GM21381 (cell line): Measurements from ENCODE around the gene CUL9.

Experiments
- ATAC-seq: cut with Tn5 transposase; IDR thresholded peaks from one replicate; pipeline ENCODE4 v1.9.1; 2021; ENCODE audit warnings: mild to moderate bottlenecking, moderate library complexity; ENCODE audit not compliant: unreplicated experiment

The CUL9 gene

DNA sequence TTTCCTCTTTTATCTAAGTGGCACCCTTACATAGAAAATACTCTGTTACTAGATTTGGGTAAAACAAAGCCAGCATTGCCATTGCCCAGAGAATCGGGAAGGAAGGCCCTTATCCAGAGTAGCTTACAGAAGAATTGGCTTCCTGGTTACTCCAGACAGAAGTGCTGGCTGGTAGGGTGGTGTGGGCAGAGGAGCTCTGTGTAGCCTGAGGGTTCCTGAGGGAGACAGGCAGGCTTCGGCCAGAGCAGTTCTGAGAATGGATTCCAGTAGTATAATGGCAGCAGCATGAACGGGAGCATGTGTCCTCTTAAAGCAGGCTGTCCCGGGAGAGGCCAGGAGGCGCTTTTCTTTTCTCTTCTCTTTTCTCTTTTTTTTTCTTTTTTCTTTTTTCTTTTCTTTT lies 11.9 kb downstream of the CUL9 start:
- no peak for ATAC-seq

DNA sequence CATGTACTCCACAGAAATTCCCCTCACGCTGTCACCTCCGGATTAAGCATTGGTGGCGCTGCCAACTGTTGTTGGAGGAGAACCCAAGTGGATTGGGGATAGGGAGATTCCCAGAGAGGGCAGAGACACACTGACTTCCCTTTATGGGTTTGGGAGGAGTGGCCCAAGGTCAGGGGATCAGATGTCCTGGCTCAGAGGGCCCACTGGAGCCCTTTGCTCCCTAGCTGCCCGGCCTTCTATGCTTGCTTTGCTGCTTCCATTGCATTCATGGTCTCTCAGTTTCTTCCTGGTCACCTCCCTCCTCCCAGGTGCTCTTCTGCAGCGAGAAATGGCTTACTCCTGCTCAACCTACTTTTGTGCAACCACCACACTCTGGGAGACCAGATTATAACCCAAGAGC lies 14.3 kb downstream of the CUL9 start:
- ATAC-seq = no peak

DNA sequence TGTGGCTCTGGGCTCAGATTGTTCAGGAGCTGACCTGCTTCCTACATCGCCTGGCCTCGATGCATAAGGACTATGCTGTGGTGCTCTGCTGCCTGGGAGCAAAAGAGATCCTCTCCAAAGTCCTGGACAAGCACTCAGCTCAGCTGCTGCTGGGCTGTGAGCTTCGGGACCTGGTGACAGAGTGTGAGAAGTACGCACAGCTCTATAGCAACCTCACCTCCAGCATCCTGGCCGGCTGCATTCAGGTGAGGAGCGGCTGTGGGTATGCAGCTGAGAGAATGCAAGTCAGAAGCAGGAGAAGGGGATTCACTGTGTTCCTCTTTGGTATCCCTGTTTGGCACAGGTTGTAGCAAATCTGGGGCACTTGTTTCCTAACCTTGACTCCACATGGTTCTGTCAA lies 17.9 kb downstream of the CUL9 start:
- ATAC-seq = no peak

DNA sequence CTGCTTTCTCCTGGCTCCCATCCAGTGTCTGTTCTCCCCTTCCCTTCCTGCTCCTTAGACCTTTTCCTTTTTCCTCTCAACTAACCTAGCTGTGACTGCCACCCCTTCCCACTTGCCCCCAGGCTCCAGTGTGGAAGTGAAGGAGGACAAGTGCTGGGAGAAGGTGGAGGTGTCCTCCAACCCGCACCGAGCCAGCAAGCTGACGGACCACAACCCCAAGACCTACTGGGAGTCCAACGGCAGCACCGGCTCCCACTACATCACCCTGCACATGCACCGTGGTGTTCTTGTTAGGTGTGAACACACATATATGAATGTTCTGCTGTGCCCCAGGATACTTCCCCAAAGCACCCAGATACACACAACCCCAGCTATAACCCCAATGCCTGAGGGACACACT lies 18.5 kb downstream of the CUL9 start:
- ATAC-seq = no peak

DNA sequence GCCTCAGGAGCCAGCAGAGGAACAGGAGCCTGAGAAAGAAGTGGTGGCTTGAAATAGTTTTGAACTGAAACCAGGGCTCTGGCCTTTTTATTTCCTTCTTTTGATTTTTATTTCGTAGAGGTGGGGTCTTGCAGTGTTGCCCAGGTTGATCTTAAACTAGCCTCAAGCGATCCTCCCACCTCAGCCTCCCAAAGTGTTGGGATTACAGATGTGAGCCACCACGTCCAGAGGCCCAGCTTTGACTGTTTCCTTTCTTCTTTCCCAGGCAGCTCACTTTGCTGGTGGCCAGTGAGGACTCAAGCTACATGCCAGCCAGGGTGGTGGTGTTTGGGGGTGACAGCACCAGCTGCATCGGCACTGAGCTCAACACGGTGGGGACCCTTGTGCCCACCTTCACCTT lies 20.5 kb downstream of the CUL9 start:
- ATAC-seq = no peak

DNA sequence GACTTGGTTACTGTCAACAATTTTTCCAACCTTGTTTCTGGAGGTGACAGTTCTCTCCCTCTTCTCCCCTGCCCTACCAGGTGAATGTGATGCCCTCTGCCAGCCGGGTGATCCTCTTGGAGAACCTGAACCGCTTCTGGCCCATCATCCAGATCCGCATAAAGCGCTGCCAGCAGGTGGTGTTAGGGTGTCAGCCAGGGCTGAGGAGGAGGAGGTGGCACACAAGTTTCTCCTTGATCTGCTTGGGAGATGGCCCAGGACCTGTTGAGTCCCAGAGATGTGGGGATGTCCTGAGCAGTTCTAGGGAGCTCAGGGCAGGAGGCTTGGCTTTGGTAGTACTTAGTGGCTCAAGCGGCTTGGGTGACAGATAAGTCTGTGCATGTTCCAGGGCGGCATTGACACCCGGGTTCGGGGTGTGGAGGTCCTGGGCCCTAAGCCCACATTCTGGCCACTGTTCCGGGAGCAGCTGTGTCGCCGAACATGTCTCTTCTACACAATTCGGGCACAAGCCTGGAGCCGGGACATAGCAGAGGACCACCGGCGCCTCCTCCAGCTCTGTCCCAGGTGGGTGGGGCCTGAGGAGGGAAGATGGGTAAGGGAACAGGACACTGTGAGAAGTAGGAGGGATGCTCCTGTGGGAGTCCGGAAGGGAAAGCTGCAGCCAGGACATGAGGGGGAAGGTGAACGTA lies 21.2 kb downstream of the CUL9 start:
- ATAC-seq = no peak

DNA sequence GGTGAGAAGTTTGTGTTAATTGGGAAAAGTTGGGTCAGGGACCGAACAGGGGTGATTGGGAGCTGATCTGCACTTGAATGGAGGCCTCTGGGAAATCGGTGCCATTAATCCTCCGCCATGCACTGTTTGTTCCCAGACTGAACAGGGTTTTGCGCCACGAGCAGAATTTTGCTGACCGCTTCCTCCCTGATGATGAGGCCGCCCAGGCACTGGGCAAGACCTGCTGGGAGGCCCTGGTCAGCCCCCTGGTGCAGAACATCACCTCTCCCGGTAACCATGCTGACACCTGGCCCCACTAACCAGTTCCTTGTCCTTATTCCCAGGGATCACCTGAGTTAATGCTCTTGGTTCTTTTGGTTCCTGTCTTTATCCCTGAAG lies 21.7 kb downstream of the CUL9 start:
- no peak for ATAC-seq

DNA sequence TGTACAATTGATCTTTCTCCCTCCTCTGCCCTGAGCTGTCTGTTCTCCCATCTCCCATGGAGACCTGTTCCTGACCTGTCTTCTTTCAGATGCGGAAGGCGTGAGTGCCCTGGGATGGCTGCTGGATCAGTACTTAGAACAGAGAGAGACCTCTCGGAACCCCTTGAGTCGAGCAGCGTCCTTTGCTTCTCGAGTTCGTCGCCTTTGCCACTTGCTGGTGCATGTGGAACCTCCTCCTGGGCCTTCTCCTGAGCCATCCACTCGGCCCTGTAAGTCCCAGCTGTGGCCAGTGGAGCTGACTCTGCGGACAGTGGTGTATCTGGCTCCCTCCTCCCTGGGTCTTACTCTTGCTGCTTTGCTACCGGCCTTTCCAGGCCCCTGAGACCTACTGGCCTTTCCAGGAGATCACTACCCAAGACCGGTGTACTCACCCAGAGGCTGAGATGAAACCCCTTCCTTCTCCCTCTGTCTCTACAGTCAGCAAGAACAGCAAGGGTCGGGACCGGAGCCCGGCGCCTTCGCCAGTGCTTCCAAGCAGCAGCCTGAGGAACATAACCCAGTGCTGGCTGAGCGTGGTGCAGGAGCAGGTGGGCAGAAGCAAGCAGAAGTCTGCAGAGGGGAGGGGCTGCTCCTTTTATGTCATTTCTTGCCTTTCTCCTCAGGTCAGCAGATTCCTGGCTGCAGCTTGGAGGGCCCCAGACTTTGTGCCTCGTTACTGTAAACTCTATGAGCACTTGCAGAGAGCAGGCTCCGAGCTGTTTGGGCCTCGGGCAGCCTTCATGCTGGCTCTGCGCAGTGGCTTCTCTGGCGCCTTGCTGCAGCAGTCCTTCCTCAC lies 22.5 kb downstream of the CUL9 start:
- no peak for ATAC-seq

DNA sequence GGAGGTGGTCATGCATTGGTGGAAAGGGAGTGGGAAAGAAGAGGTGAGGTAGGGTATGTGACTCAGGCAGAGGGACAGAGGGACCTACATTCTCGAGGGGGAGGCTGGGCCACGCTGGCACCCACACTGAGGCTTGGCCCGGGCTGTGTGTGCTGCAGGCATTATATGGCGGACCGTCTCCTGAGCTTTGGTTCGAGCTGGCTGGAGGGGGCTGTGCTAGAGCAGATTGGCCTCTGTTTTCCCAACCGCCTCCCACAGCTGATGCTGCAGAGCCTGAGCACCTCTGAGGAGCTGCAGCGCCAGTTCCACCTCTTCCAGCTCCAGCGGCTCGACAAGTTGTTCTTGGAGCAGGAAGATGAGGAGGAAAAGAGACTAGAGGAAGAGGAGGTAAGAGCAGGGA lies 23.9 kb downstream of the CUL9 start:
- ATAC-seq = no peak

DNA sequence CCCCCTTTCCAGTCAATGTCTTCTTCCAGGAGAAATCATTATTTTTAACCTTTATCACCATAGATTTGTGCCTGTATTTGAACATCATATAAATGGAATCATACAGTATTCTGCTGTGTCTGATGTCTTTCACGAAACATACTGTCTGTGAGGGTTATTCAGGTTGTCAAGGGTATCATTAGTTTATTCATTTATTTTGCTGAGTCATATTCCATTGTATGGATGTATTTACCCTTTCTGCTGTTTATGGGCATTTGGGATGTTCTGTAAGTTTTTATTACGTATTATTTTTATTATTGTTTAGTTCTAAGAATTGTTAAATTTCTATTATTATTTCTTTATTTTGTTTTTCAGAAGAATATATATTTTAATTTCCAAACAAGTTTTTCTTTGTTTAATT lies 25.3 kb downstream of the CUL9 start:
- no peak for ATAC-seq

DNA sequence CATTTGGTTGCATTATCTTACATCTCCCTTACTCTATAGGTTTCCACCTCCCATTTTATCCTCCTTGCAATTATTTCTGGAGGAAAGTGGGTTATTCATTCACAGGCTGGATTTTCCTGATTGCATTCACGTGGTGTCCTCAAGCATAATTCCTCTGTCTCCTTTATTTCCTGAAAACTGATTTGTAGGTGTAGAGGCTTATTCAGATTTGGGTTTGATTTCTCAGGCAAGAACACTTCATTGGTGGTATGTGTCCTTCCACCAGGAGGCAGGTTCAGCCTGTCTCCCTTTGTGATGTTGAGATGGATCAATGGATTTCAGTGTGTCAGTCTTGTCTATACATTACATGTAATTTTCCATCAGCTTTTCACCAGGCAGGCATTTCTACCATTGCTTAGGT lies 30.0 kb downstream of the CUL9 start:
- no peak for ATAC-seq

DNA sequence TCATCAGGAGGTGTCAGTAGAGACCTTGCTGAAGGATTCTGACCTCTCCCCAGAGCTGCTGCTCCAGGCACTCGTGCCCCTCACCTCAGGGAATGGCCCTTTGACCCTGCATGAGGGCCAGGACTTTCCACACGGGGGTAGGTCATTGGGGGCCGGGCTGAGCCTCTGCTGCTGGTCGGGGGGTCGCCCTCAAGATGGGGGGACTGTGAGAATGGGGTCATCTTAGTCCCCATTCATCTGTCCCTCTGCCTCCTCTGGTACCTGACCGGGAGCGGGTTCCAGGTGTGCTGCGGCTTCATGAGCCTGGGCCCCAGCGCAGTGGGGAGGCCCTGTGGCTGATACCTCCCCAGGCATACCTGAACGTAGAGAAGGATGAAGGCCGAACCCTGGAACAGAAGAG lies 31.4 kb downstream of the CUL9 start:
- ATAC-seq = no peak

DNA sequence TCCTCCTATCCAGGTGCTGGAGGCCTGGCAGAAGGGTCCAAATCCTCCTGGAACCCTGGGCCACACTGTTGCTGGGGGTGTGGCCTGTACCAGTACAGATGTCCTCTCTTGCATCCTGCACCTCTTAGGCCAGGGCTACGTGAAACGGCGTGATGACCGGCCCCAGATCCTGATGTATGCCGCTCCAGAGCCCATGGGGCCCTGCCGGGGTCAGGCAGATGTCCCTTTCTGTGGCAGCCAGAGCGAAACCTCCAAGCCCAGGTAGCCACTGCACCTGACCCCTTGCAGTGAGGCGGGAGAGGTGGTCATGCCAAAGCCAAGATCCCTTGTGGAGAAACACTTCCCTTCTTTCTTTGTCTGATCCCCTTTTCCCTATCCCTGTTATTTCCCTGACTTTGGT lies 33.1 kb downstream of the CUL9 start:
- no peak for ATAC-seq

DNA sequence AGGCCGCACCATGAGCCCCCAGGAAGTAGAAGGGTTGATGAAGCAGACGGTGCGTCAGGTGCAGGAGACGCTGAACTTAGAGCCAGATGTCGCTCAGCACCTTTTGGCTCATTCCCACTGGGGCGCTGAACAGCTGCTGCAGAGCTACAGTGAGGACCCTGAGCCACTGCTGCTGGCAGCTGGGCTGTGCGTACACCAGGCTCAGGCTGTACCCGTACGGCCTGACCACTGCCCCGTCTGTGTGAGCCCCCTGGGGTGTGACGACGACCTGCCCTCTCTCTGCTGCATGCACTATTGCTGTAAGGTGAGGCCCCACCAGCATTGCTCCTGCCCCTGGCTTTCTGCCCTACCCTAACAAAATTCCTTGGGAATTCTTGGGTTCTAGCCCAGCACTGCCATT lies 34.2 kb downstream of the CUL9 start:
- ATAC-seq = no peak

DNA sequence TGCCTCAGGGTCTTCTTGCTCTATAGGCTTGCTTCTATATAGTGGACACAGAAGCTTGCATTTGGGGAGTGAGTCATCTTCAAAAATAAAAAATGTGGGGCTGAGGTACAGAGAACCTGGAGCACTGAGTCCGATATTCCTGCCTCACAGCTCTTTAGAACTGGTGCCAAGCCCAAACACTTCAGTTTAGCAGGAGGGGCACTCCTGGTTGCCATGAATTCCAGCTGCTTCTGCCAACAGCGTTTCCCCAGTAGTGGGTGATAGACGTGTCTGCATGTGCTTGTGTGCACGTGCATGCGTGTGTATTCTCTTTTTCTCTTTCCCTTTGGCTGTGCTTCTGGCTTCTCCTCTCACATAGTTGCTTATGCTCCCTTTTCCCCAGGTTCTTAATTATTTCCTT lies 35.4 kb downstream of the CUL9 start:
- ATAC-seq = no peak

DNA sequence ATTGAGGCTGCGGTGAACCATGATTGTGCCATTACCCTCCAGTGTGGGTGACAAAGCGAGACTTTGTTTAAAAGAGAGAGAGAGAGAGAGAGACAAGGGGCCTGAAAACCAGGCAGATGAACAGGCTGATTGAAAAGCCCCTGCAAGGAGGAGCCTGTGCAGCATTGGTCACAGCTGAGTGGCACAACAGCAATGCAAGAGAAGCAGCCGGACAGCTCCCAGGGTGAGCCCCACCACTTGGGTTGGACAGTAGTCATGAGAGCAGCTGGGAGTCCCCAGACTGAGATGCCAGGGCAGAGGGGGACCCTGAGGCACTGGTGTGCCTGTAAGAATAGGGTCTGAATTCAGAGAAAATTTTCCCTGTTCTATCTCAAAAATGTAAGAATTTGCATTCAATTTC lies 37.1 kb downstream of the CUL9 start:
- no peak for ATAC-seq

DNA sequence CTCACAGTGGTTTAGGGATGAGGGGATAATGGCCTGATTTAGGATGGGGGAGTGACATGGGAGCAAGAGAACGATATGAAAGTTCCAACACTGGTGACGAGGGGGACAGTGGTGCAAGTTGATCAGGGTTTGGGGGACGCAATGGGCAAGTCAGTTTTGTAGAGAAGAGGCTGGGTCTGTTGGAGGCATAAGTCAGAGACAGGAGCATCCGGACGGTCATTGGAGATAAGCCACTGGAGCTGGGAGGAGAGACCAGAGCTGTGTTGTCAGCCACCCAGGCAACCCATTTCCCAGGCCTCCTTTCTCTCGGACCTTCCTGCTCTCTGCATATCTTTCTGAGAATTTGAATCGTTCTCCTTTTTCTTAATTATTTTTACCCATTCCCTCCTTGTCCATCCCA lies 37.8 kb downstream of the CUL9 start:
- ATAC-seq = no peak

DNA sequence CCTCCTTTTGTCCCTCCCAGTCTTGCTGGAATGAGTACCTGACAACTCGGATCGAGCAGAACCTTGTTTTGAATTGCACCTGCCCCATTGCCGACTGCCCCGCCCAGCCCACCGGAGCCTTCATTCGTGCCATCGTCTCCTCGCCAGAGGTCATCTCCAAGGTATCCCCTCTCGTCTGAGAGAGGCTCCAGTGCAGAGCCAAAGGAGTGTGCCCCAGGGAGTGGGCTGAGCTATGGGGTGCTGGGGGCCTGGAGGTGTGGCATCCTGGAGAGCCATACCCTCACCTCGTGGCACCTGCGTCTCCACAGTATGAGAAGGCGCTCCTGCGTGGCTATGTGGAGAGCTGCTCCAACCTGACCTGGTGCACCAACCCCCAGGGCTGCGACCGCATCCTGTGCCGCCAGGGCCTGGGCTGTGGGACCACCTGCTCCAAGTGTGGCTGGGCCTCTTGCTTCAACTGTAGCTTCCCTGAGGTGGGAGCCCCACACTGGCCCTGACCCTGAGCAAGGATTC lies 38.5 kb downstream of the CUL9 start:
- ATAC-seq = no peak

DNA sequence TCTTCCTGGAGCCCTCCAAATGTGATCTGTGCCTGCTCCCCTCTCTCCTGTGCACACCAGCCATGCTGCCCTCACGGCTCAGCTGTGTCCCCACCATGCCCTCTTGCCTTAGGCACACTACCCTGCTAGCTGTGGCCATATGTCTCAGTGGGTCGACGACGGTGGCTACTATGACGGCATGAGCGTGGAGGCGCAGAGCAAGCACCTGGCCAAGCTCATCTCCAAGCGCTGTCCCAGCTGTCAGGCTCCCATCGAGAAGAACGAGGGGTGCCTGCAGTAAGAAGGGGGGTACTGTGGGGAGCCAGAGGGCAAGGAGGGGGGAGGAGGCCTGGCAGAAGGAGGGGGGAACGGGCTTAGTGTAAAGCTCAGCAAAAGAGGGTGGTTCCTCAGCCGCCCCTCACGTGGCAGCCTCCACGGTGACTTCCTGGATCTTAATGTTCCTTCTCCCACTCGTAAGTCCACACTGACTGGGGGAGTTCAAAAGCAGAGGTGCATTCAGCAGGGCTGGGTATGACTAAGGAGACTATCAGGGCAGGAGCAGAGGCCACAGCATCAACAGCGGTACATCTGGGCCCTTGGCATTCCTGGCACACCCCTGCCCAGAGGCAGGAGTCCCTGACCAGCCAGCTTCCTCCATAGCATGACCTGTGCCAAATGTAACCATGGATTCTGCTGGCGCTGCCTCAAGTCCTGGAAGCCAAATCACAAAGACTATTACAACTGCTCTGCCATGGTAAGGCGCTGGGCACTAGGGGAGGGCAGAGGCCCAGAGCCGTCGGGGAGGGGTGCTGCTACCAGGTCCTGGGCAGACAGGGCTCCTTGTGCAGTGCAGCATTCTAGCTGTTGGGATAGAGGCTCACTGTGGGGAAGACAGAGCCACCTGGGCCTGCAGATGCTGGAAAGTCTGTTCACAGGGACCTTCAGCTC lies 39.3 kb downstream of the CUL9 start:
- ATAC-seq = no peak

DNA sequence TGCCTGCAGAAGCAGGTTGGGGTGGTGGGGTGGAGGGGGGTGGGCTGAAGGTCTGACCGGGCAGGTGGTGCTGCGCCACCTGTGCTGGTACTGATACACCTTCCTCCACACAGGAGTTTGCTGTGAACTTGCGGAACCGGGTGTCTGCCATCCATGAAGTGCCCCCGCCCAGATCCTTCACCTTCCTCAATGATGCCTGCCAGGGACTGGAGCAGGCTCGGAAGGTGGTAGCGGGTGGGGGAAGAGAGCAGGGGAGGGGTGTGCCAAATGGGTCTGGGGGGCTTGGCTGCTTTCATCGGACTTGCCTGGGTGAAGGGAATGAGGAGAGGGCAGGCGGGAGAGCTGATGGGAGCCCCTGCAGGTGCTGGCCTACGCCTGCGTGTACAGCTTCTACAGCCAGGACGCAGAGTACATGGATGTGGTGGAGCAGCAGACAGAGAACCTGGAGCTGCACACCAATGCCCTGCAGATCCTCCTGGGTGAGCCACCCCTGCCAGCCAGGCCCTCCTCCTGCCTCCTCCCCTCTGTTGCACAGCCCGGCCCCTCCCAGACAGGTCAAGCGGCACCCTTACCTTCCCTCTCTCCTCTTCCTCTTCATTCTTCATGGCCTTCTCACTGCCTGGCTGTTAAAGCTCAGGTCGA lies 40.5 kb downstream of the CUL9 start:
- no peak for ATAC-seq

DNA sequence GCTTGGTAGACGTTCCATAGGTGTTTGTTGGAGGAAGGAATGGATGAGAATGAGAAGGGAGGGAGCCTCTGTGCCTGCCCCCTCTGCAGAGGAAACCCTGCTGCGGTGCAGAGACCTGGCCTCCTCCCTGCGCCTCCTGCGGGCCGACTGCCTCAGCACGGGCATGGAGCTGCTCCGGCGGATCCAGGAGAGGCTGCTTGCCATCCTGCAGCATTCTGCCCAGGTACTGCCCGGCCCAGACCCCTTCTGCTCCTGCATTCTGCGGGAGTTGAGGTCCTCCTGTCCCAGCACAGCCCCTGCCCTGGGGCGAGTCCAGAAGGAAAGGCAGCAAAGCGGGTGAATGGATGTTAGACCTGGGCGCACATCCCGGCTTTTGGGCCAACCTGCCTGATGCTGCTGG lies 41.2 kb downstream of the CUL9 start:
- ATAC-seq = no peak
